Measurements from ENCODE around the gene FJX1. TPM values are rescaled to one million over a fixed set of nuclear protein-coding genes. Genes with fewer than 3 reads are reported as not detected.

Gene FJX1
- total and polyA plus RNA-seq, 5 donors from 2014 or later: not detected

Other genes with a start within 250 kb of the FJX1 start
- not detected for gene SLC1A2, start 198.9 kb upstream of the FJX1 start, total RNA-seq
- gene SLC1A2, start 198.9 kb upstream of the FJX1 start, polyA plus RNA-seq: under 1 TPM in 2 of 4 donors, not detected in 2; 0.08 to 0.23 TPM
- gene PAMR1, start 92.8 kb upstream of the FJX1 start, total RNA-seq: not detected
- not detected for gene PAMR1, start 92.8 kb upstream of the FJX1 start, polyA plus RNA-seq
- gene TRIM44, start 44.3 kb downstream of the FJX1 start, total RNA-seq: 23.4 TPM
- gene TRIM44, start 44.3 kb downstream of the FJX1 start, polyA plus RNA-seq: 10 to 100 TPM in 3 of 4 donors, 1 to 10 TPM in 1; 9.4 to 32.8 (median 20.4) TPM